SKM-1 treated with dmso at 0.1 percent for 144 hours (cell line): ENCODE results near the gene UPK1B.
"Not testable (repeated sequence)": the region's sequence is repeated elsewhere in the genome, so short reads cannot be mapped to it uniquely, and the experiment has no call there.

ENCODE experiments used
- DNase-seq: peaks from one replicate; lab custom pipeline; 2025; ENCODE audit not compliant: unreplicated experiment; lab: John Stamatoyannopoulos, UW

Gene UPK1B

DNA sequence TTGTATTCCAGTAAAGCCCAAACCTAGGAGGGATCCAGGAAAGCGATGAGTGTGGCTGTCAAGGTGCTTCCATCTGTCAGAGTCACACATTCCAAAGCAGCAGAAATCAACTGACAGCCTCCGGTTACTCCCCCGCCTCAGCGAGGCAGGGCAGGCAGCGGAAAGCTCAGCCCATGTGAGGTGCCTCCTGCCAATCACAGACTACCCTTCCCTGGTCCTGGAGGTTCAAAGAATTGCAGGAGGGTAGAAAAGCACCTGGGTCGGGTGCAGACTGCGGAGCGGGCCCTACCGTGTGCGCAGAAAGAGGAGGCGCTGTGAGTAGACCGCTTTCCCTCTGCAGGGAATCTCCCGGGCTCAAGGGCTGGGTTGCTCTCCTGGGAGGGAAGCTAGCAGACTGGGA, at the start of gene UPK1B:
TSS of gene UPK1B (plus strand) at position 274 of the 400 bp plus-strand sequence. CDS start 13,144 bp downstream, outside the sequence.
- no peak for DNase-seq

DNA sequence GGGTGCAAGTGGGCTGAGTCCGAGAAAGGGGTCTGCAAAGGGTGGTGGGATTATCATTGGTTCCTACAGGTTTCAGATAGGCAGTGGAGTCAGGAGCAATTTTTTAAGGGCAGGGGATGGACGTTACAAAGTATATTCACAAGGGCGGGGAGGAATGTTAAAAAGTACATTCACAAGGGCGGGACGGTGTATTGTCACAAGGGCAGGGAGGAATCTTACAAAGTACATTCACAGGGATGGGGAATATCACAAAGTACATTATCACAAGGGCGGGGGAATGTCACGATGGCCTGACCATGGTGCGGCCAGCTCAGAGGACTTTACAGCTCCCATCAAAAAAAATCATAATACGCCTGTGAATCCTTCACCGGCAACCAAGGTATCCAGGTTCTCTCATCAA, 48.1 kb upstream of the UPK1B start:
- no peak for DNase-seq

DNA sequence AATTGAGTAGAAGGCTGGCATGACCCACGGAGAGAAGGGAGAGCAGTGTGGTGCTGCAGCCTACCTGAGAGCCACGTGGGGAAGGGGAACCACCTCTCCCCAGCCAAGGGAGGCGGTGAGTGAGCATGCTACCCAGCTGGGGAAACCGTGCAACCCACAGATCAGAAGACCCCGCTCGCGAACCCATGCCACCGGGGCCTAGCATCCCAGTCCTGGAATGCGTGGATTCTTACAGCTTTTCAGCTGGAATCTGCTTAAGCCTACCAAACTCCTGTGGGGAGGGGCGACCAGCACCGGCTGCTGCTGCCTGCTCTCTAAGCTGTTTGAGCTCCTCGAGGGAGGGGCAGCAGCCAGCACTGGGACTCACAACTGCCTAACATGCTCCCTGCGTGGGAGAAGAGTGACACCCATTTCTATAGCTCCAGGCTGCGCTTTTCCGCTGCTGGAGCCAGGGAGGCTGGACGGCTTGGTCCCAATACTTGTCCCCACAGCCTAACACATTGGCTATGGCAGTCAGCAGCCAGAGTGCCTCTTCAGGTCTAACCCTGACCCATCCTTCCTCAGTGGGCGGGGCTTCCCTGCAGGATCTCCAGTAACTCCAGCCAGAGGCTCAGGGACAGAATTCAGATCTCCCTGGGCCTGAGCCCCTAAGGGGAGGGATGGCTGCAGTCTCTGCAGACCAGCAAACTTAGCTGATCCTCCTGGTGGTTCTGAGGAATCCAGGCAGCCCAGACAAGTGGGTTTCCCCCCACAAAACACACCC, 47.5 kb upstream of the UPK1B start:
- no peak for DNase-seq

DNA sequence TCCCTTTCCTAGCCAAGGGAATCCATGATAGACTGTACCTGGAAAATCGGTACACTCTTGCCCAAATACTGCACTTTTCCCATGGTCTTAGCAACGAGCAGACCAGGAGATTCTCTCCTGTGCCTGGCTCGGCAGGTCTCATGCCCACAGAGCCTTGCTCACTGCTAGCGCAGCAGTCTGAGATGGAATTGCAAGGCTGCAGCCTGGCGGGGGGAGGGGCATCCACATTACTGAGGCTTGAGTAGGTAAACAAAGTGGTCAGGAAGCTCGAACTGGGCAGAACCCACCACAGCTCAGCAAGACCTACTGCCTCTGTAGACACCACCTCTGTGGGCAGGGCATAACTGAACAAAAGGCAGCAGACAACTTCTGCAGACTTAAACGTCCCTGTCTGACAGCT, 43.1 kb upstream of the UPK1B start:
- DNase-seq, result not testable (repeated sequence)

DNA sequence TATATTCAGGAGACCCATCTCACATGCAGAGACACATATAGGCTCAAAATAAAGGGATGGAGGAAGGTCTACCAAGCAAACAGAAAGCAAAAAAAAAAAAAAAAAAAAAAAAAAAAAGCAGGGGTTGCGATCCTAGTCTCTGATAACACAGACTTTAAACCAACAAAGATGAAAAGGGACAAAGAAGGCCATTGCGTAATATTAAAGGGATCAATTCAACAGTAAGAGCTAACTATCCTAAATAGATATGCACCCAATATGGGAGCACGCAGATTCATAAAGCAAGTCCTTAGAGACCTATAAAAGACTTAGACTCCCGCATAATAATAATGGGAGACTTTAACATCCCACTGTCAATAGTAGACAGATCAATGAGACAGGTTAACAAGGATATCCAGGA, 41.1 kb upstream of the UPK1B start:
- DNase-seq, result not testable (repeated sequence)

DNA sequence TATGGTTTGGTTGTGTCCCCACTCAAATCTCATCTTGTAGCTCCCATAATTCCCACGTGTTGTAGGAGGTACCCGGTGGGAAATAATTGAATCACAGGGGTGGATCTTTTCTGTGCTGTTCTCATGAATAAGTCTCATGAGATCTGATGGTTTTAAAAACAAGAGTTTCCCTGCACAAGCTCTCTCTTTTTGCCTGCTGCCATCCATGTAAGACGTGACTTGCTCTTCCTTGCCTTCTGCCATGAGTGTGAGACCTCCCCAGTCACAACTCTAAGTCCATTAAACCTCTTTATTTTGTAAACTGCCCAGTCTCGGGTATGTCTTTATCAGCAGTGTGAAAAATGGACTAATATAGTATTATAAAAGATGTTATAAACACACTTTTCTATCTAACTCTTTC, 34.0 kb upstream of the UPK1B start:
- not testable (repeated sequence) for DNase-seq

DNA sequence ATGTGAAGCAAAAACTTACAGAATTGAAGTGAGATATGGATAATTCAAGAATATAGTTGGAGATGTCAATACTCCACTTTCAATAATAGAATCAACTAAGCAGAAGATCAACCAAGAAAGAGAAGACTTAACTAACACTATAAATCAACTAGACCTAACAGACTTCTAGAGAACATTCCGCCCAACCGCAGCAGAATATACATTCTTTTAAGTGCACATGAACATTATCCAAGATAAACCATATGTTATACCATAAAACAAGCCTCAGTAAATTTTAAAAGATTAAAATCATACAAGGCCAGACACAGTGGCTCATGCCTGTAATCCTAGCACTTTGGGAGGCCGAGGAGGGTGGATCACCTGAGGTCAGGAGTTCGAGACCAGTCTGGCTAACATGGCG, 32.9 kb upstream of the UPK1B start:
- no peak for DNase-seq

DNA sequence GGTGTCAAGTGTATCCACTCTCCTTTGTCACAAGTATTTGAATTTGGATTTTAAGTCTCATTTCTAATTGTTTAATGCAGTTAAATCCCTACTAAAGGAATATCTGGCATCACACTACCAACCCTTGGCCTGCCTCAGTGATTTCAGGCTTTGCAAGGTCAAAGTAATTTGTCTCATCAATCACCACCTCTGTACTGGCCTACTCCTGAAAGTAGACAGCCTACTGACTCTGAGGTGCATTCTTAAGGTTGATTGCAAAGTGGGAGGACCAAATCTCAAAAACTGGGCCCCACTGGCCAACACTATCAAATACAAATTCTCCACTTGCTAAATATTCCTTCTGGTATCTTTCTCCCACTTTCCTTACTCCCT, 28.3 kb upstream of the UPK1B start:
- no peak for DNase-seq

DNA sequence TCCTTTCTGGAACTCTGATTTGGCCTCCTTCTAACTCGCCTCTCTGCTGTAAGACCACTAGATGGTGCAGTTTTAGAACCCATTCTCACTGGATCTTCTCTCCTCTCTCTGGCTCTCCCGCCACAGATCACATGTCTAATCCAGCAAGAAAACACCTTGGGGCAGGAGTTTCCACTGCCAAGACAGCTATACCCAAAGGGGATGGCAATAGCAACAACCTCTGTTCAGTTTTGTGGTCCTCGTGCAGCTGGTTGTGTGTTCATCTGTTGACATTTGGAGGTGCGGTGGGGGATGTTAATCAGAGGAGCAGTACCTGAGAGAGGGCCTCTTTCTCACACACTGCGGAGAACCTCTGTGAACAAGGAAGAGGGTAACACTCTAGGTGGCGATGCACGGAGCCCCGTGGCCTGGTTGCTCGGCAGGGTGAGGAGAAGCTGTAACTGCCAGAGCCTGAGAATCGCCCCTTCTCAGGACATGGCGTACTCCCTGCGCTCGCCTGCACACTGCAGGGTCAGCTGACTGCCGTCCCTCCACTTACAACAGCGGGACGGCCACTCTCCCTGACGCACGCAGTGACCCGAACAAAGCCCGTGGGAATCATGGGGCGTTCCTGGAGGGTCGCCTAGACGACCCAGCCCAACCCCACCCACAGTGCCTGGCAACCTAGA, 27.8 kb upstream of the UPK1B start, which contains the start of gene TEX55:
TSS of gene TEX55 (plus strand) at position 666 of the 668 bp plus-strand sequence. CDS start 25 bp downstream, outside the sequence.
- peak; percentile 23 for DNase-seq

DNA sequence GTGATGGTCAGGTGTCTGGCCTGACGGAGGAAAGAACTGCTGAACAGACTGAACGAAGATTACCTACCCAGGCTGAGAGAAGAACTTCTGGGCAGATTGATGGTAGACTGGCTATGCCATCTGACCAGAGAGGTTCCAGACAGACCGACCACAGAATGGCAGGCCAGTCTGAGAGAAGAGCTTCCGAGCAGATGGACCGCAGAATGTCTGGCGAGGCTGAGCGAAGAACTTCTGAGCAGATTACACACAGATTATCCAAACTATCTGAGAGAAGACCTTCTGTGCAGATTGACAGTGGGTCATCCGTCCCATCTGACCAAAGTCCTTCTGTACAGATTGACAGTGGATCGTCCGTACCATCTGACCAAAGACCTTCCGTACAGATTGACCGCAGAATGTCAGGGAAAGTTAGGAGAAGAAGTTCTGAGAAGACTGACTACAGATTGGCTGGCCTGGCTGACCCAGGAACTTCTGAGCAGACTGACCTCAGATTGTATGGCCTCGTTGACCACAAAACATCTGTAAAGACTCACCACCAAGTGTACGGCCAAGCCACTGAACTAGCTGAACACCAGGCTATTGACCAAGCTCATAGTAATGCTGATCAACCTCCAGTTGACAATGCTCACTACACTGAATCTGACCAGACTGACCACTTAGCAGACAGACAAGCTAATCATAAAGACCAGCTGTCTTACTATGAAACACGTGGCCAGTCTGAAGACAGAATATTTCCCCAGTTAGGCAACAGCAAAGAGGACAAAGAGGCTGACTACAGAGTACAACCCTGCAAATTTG, 26.6 kb upstream of the UPK1B start:
- DNase-seq, result no peak

DNA sequence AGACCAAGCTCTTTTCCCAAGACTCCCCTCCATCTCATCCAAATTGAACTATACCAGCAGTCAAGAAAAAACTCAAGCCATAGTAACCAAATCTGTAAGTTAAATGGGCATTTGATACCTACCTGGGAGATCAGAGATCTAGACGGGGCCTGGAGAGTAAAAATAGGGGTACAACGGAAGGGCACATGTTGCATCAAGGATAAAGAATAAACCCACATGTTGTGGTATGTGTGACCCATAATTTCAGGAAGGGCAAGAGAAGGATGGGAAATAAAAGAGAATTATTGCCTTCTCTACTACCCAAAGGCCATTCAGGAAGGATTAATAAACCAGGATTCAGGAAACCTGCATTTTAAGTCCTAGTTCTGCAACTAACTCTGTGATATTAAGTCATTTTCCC, 25.9 kb upstream of the UPK1B start:
- DNase-seq, result no peak

DNA sequence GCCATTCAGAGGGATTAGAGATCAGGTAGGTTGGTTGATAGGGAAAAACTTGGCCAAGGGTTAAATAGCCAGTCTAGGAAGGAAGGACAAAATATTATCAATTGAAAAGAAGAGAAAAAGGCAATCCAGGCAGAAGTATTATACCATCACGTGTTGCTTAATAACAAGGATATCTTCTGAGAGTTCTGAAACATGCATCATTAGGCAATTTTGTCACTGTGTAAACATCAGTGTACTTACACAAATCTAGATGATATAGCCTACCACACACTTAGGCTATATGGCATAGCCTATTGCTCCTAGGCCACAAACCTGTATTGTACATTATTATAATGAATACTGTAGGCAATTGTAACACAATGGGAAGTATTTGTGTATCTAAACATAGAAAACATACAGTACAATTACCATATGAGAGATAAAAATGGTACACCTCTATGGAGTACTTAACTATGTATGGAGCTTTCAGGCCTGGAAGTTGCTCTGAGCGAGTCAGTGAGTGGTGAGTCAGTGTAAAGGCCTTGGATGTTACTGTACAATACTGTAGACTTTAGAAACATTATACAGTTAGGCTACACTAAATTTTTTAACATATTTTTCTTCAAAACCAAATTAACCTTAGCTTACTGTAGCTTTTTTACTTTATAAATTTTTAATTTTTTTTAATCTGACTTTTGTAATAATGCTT, 24.8 kb upstream of the UPK1B start:
- no peak for DNase-seq

DNA sequence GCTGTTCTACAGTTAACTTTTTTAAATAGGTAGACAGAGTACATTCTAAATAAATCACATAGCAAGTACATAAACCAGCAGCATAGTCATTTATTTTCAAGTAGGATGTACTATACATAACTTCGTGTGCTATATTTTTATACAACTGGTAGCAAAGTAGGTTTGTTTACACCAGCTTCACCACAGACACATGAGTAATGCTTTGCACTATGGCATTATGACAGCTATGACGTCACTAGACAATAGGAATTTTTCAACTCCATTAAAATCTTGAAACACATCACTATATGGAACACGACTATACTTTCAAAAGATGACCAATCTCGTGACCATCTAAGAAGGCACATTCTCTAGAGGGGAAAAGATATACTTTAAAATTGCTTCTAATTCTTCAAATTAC, 23.9 kb upstream of the UPK1B start:
- DNase-seq, result no peak

DNA sequence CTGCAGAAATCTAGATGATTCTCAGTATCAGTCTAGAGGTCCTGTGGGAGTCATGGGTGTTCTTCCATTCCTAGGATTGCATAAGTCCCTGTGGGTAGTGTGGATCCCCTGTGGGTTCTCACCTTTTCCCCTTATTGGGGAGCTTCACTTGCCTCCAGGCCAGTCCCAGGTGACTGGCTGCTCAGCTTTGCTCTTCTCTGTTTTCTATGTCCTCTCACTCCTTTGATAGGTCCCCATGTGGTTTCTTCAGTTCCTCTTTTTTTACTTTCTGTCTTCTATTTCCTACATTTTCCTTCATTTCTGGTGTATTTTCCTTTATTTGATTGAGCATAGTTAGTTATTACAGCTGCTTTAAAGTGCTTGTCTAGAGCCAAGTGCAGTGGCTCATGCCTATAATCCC, 16.5 kb upstream of the UPK1B start:
- DNase-seq, result peak; percentile 24

DNA sequence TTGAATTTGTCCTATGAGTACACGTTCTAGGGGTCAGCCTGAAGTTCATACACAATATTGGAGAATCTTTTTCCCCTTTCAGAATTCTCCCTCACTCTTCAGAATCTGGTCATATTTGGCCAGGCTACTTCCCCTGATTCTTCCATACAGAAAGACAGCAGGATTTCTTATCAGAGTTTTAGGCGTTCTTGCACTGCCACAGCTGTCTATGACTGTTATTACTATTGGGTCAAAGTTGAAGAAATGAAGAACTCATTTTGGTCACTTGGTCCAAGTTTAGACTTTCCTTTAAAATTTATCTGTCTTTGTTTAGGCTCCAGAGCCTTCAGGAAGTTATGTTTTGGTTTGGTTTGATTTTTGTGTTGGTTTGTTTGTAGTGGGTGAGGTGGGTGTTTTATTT, 15.4 kb upstream of the UPK1B start:
- no peak for DNase-seq

DNA sequence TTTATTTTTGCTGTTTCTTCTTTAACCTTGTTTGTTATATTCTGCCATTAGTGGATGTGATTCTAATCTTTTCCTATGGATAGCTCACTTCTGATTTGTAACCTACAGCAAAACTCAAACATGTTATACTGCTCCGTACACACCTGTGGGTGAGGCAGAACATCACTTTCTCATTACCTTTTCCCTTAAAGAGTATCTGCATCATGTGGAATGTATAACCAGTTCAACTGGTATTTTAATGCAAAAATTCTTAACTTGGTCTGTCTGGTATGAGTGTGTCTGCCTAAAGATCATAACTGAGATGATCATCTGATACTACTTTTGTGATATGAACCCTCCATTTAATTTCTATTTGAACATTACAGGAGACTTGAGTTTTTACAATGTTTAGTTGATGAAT, 13.0 kb upstream of the UPK1B start:
- no peak for DNase-seq

DNA sequence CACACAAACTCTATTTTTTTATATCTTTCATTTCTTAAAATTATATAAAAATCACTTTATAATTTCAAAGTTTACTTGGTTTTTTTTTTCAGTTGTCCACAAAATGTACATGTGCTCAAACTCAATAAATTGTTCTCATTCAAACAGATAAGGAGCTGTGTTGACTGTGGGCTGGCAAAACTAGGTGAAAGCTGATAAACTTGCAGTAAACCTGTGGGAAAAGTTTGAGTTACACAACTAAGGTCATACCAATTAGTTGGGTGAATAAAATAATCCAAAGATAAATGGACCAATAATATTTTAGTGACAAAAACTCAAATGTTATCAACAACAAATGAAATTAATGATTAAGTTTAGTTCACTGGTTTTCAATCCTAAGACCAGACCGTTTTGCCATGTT, 12.6 kb upstream of the UPK1B start:
- no peak for DNase-seq

DNA sequence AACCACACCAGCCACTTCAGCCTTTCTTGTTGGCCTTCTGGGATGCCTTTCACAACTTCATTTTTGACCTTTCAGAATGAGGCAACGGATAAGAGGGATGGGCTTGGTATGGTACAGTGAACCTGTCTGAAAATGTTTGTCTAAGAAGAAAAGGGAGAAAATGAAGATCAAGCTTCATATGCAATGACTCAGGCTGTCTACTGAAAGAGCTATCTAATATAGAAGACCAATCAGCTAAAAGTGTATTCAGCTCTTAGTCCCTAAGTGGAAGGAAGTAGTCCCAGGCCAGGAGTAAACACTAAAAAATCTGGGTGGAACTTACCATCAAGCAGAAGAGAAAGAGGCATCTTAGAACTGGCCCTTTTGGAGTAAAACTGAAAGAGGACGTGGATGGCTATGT, 12.2 kb upstream of the UPK1B start:
- no peak for DNase-seq

DNA sequence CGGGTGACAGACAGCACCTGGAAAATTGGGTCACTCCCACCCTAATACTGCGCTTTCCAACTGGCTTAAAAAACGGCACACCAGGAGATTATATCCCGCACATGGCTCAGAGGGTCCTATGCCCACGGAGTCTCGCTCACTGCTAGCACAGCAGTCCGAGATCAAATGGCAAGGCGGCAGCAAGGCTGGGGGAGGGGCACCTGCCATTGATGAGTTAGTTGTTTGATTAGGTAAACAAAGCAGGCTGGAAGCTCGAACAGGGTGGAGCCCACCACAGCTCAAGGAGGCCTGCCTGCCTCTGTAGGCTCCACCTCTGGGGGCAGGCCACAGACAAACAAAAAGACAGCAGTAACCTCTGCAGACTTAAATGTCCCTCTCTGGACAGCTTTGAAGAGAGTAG, 8.7 kb upstream of the UPK1B start:
- not testable (repeated sequence) for DNase-seq

DNA sequence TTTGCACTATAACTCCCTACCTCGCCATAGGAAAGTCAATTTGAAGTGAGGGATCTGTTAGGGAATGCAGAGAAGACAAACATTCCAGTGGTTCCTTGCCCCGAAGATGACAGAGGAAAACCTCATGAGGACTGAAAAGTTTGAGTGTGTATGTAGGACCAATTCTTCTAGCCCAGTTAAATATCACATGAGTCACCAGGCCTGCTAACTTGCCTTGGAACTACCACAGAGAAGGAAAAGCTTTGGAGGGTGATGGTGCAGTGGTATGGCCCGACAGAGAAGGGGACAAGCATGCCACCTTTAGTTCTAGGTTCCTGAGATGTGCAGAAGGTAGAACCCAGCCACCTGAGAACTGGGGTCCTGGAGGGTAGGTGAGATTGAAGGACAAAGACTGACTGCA, 2.6 kb upstream of the UPK1B start:
- no peak for DNase-seq
